Smooth muscle cell of trachea (primary cell): ENCODE results near the gene DENND5A. TPM values are rescaled to one million over a fixed set of nuclear protein-coding genes. Genes with fewer than 3 reads are reported as not detected.

ENCODE experiments used
- total RNA-seq: library from RNA; depleted of rRNA; stranded (reverse); fragments of >200 nt; gene quantifications from 2 replicates; pipeline ENCODE4 v1.2.1, GENCODE V29; 2014

Gene DENND5A
- total RNA-seq, result 122 and 167 TPM in 2 replicates

DNA sequence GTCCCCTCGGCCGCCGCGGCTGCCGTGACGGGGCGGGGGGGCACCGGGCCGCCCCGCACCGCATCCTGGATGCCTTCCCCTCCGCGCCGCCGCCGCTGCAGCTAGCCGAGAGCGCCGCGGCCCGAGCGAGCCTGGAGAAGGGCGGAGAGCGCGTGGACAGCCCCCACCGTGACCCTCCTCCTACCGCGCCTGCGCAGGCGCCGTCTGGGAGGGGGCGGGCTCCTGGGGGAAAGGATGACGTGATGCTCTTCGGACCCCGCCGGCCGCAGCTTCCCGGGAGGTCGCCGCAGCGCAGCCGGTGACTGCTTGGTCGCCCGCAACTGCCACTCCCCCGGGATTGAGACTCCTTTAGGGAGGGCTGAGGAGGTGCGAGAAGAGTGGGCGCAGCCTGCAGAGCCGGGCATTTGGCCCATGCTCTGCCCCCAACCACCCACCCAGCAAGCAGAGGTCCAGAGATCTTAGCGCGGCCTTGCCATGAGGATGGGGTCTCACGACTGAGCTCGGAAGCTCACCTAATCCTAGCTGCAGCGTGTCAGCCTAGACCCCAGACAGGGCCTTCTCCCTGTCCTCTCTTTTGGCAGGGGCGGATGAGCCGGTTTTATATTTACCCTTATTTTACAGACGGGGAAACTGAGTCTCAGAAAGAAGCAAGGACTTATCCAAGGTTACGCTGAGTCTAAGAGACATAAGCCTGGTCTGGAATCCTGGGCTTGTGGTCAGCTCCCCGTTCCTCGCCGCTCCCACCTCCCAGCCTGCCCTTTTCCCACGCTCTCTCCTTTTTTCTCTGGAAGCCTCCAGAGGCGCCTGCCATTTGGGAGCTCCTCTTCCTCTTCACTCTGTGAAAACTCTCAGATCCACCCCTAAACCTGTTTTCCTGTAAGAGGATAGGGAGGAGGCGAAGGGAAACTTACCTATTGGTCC lies at the start of gene DENND5A:
Gene DENND5A (minus strand): TSS at position 140 of the 921 bp plus-strand sequence. CDS start 281 bp downstream, outside the sequence.

GRCh38 chr11:9314291-9315077 lies 49.3 kb upstream of the DENND5A start, which contains the start of gene TMEM41B:
TSS of gene TMEM41B (minus strand) at chr11:9314593. CDS start at chr11:9314441, 152 bp downstream.

GRCh38 chr11:9091044-9091922 lies 173.9 kb downstream of the DENND5A start, which contains the start of gene SCUBE2:
TSS of gene SCUBE2 (minus strand) at chr11:9091599. CDS start at chr11:9091528, 71 bp downstream.

Other genes starting within 250 kb of the DENND5A start
- 1.5 and 2.2 TPM in 2 replicates for gene SCUBE2, start 173.8 kb downstream of the DENND5A start, total RNA-seq
- 47.5 and 52.7 TPM in 2 replicates for gene TMEM41B, start 49.2 kb upstream of the DENND5A start, total RNA-seq
- 102 and 120 TPM in 2 replicates for gene IPO7, start 119.3 kb upstream of the DENND5A start, total RNA-seq
- 19.3 and 21.7 TPM in 2 replicates for gene ZNF143, start 195.7 kb upstream of the DENND5A start, total RNA-seq